IPS-18c (cell line): Measurements from ENCODE around the gene YES1.
"Not testable (repeated sequence)": the region's sequence is repeated elsewhere in the genome, so short reads cannot be mapped to it uniquely, and the experiment has no call there.

Source experiments
- H3K4me3 ChIP-seq: 2 replicates; pipeline ENCODE4 v1.7.0; 2013; ENCODE audit warnings: low read depth, mild to moderate bottlenecking, low read length, moderate library complexity; ENCODE audit not compliant: insufficient read depth
- H3K9me3 ChIP-seq: one replicate; pipeline ENCODE4 v1.6.1; 2013; ENCODE audit warnings: mild to moderate bottlenecking, low read length, moderate library complexity; ENCODE audit not compliant: control insufficient read depth, insufficient read depth

Gene YES1

GRCh38 chr18:829432-829831 lies 17.4 kb upstream of the YES1 start:
- Histone ChIP-seq H3K9me3 (no peaks in the 10 kb centered on the region), H3K4me3 (no peak overlapping the region)

DNA sequence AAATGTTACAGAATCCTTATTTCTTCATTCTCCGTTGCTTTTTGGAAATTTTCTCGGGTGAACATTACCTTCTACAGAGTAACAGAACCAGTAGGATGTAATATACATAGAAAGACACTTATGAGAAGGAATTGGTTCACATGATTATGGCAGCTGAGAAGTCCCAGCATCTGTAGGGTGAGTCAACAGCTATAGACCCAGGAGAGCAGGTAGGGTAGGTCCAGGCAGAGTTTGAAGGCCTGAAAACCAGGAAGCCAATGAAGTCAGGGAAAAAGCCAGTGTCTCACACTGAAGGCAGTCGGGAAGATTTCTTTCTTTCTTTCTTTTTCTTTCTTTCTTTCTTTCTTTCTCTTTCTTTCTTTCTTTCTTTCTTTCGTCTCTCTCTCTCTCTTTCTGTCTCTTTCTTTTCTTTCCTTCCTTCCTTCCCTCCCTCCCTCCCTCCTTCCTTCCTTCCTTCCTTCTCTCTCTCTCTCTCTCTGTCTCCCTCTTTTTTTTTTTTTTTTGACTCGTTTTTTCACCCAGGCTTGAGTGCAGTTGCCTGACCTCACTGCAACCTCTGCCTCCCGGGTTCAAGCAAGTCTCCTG lies 15.1 kb upstream of the YES1 start:
- no peaks in the 10 kb centered on the region for H3K9me3 ChIP-seq
- H3K4me3 ChIP-seq: no peak overlapping the region

GRCh38 chr18:825891-826585 lies 14.0 kb upstream of the YES1 start:
- Histone ChIP-seq H3K9me3 (no peaks in the 10 kb centered on the region), H3K4me3 (no peak overlapping the region)

DNA sequence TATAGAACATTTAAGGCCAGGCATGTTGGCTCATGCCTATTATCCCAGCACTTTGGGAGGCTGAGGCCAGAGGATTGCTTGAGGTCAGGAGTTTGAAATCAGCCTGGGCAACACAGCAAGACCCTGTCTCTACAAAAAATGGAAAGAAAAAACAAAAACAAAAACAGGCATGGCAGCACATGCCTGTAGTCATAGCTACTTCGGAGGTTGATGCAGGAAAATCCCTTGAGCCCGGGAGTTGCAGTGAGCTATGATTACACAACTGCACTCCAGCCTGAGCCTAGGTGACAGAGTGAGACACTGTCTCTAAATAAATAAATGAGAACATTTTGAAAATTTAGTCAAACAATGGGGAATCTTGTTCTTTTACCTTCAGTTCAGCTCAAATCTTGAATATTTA lies 12.1 kb upstream of the YES1 start:
- Histone ChIP-seq H3K9me3 (no peaks in the 10 kb centered on the region), H3K4me3 (no peak overlapping the region)

GRCh38 chr18:820591-821165 lies 8.6 kb upstream of the YES1 start:
- Histone ChIP-seq H3K9me3 (no peaks in the 10 kb centered on the region), H3K4me3 (no peak overlapping the region)

DNA sequence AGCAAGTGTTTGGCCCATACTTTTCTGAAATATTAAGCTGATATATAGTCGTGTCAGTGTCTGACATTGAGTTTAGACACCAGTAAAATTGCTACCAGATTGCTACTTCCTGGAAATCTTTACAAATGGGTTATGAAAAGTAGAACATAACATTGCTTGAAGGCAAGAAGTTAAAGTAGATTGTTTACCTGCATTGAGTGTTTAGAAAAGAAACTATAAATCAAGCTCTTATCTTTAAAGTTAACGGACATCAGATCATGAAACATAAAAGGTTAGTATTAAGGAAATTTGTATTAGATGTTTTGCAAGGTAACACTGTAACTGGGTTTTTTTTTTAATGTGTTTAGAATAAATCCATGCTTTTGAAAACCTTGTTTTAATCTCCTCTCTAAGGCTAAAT lies 4.8 kb upstream of the YES1 start:
- no peak overlapping the region for H3K4me3 ChIP-seq
- no peaks in the 10 kb centered on the region for H3K9me3 ChIP-seq

GRCh38 chr18:816088-816653 lies 4.1 kb upstream of the YES1 start:
- H3K4me3 ChIP-seq: no peak overlapping the region
- no peaks in the 10 kb centered on the region for H3K9me3 ChIP-seq

DNA sequence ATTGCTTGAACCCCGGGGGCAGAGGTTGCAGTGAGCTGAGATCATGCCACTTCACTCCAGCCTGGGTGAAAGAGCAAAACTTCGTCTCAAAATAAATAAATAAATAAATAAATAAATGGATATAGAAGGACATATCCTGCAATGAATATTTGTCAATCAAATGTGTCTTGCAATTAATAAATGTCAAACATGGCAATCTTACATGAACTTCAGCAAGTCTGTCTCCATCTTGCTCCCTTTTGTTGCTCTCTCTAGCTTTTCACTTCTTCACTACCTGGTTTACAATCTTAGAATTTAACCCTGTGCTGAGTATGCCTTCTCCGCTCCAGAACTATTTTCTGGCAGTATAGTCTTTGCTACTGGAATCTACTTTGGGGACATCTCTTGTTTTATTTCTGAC lies 3.3 kb upstream of the YES1 start:
- Histone ChIP-seq H3K4me3 (no peak overlapping the region), H3K9me3 (no peaks in the 10 kb centered on the region)

DNA sequence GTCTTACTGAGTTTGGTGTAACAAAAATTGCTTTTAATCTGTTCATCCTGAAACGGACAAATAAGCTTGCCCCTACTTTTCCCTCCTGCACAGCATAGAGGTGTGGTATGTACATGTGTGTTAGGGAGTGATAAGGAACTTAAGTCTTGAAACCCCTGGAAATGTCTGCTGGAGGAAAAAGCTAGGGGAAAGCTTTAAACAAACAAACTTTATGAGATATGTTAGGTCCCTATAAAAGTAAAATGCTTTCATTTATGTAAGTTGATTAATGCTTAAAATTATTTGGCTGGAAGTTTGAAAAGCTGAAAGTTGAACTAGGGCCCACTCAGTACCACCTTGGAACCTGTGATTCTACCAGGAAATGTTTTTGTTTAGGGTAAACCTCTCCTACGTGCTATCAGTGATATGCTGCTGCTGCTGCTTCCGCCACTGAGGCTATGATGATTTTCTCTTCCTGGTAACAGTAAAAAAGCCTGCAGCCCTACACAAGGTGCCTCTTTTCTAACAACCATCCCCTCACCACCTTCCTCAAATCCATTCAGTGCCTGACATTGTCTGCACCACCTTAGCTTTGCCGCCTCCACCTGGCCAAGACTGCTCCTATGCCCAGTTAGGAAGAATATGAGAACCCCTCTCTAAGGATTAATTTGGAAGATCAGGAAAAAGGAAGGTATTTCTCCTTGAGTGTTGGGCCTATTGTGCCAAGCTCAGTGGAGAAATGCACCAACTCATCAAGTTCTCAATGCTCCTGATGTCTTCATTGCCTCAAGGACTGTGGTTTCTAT lies 2.5 kb upstream of the YES1 start:
- no peak overlapping the region for H3K4me3 ChIP-seq
- no peaks in the 10 kb centered on the region for H3K9me3 ChIP-seq

- Histone ChIP-seq H3K9me3 (no peaks in the 10 kb centered on the region), H3K4me3 (peak overlapping the region; percentile 92)
These were observed 1.4 kb upstream of the YES1 start for GRCh38 chr18:813172-814071.

GRCh38 chr18:812376-813171 lies 532 bp upstream of the YES1 start:
- Histone ChIP-seq H3K4me3 (peak overlapping the region; percentile 92), H3K9me3 (no peaks in the 10 kb centered on the region)

DNA sequence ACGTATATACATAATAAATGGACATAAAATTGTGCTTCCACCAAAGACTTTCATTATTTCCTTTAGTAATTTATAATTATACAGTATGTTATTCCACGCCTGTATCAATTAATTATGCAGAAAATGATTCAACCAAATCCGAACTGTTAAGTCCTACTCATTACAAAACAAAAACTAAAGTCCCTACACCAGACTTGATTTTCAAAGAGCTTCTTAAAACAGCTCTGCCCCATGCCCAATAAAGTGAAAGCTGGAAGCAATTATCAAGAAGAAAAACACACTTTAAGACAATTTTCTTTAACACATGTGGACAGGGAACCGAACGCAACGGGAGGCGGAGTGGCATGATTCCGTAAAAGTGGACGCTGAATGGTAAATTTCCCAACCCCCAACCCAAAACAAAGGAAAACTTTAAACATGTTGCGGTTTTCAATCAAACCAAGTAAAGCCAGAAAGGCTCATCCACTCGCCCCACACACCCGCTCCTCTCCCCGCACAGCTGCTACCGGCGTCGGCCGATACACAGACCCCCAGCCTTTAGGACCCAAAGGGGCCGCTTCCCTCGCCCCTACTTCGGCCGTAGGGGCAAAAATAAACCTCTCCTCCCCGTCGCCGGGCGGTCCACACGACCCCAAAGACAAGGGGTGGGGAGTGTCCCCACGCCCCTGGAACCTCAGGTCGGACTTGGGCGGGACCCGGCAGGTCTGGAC lies 705 bp downstream of the YES1 start:
- peak overlapping the region; percentile 92 for H3K4me3 ChIP-seq

GRCh38 chr18:809985-810642 lies 1.9 kb downstream of the YES1 start:
- no peak overlapping the region for H3K4me3 ChIP-seq
- no peaks in the 10 kb centered on the region for H3K9me3 ChIP-seq

More for the DNA sequence above, 705 bp downstream of the YES1 start:
- H3K9me3 ChIP-seq: no peaks in the 10 kb centered on the region

- H3K4me3 ChIP-seq, H3K9me3 ChIP-seq: not testable (repeated sequence)
These were observed 2.8 kb downstream of the YES1 start for GRCh38 chr18:809228-809627.

DNA sequence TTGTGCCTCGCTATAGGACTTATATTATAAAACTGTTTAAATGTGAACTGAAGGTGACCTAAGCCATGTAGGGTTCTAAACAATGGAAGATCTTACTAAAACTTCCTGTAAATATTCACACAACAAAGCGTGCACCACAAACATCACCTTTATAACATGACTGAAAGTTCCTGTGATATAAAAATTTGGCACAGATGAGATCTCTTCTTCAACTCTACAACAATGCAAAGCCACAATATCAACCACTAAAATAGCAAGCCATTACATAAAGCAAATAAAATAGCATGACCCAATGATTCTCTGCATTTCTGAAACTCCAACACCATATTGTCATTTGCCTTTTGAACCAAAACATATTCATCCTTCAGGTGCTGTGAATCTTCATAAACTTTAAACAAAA lies 3.5 kb downstream of the YES1 start:
- H3K4me3 ChIP-seq: no peak overlapping the region

More for the DNA sequence above, 3.5 kb downstream of the YES1 start:
- H3K9me3 ChIP-seq: no peaks in the 10 kb centered on the region
